Hematopoietic multipotent progenitor cell treated with erythropoietin and hydrocortisone succinate and interleukin-3 and kit ligand, for 17 days (in vitro differentiated cells): ENCODE measurements around the gene NMUR1.

Experiments
- DNase-seq: peaks from one replicate; pipeline ENCODE4 v3.0.0-alpha.2; 2015; ENCODE audit warnings: low spot score

NMUR1 gene

DNA sequence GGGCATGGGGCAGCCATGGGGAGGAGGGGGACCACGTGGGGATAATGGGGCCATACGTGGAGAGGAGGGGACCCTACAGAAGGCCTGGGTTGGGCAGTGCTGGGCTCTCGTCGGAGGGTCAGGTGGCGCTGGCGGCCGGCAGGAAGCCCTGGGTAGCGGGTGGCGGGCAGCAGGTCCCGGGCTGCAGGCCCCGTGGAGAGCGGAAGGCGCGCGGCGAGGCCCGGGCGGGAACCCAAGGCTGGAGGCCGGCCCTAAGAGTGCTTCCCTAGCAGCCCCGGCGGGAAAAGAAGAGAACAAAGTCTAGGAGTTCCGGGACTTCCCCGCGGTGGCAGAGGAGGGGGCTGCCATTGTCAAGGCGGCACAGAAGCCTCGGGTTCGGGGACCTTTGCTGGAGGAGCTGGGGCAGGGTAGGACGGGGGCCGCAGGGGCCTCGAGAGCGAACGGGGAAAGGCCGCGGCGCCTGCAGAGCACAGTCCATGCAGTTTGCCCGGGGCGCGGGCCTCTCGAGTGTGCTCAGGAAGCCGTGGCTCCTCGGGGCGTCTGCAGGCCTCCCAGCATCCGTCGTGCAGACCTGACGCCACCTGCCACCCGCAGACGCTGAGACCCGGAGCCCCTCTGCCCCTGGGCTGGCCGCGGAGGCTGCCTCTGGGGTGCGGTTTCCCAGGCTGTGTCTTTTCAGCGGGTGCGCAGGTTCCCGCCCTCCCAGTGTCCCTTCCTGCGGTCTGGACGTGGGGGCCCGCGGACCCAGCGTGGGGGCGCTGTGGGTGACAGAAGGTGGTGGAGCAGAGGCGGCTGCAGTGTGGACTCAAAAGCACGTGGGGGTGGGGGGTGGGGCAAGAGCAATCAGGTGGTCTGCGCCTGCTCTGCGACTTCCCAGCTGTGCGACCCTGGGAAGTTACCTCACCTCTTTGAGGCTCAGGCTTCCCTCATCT, 46.6 kb downstream of the NMUR1 start:
- no peak for DNase-seq

DNA sequence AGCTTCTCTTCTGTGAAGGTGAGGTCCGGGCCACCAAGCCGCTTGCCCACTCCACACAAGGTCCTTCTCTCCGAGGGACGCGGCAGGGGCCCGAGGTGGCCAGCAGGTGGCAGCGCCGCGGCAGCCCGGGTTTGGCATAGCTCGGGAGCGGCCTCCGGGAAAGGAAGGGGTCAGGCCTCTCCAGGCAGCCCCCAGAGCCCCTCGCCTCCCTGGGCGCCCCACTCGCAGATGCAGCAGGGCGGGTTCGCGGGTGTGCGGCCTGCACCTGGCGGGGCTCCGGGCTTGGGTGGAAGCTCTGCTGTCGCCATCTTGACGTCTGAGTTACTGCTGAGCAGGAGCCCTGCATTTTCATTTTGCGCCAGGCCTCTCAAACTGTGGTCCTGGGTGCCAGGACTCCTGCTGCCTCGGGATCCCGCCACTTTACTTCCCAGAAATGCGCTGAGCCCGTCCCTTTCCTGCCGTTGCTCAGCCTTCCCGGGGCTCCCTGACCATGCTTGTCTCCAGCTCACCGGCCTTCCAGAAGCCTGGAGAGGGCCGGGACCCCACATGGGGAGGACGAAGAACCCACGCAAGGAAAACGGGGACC, 47.3 kb downstream of the NMUR1 start:
- peak; percentile 67 for DNase-seq

DNA sequence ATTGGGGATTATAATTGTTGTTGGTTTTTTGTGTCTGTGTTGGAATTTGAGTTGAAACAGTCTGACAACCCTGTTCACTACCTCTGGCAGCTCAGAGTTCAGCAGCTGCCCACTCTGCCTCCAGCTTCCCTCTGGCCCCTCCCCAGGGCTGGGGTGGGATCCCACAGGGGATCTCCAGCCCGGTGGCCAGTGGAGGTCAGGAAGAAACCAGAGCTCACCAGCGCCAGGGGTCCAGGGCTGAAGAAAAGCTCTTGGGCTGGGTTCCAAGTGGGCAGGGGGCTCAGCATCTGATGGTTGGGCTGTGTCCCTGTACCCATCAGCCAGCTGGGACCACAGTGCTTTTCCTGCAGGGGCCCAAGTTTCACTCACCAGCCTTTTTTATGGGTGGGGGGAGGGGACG, 49.5 kb downstream of the NMUR1 start:
- DNase-seq = no peak

DNA sequence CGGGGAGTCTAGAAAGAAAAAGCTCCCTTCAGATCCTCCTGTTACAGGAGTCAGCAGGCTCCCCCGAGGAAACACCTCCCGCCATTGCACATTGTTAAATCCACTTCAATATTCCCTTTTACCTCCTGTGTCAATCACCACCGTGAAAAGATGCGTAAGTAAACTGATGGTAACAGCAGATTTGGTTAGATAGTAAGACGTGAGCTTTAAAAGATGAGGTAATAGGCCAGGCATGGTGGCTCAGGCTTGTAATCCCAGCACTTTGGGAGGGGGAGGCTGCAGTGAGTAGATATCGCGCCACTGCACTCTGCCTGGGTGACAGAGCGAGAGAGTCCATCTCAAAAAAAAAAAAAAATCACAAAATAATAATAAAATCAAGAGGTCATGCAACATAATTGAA, 50.8 kb downstream of the NMUR1 start:
- no peak for DNase-seq

DNA sequence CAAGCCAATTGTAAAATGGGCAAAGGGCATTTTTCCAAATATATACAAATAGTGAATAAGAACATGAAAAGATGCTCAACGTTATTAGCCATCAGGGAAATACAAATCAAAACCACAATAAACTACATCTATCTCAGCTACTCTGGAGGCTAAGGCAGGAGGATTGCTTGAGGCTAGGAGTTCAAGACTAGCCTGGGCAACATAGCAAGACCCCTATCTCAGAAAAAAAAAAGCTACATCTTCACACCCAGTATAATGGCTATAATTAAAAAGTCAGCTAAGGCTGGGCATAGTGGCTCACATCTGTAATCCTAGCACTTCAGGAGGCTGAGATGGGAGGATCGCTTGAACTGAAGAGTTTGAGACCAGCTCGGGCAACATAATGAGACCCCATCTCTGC, 53.3 kb downstream of the NMUR1 start:
- no peak for DNase-seq

DNA sequence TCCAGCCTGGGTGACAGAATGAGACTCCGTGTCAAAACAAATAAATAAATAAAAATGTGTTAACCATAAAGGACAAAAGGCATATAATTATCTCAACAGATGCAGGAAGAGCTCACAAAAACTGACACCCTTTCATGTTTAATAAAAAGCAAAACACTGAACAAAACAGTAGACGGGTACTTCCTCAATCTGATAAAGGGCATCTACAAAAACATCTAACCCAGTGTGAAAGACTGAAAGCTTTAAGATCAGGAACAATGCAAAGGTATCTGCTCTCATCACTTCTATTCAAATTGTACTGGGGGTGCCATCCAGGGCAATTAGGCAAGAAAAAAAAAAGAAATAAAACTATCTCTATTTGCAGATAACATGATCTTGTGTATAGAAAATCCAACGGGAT, 54.3 kb downstream of the NMUR1 start:
- DNase-seq = no peak
